ENCODE results near the gene TBC1D5. TPM values are rescaled to one million over a fixed set of nuclear protein-coding genes. Genes with fewer than 3 reads are reported as not detected.

The TBC1D5 gene
- total RNA-seq, 1 experiment from 2014 or later, result 33.9 TPM

GRCh38 chr3:17629400-17629799 is 113.0 kb downstream of the TBC1D5 start:
- intact Hi-C loops (cut with micrococcal nuclease), result no loop called here
- no peak overlapping the region for H3K9ac ChIP-seq (ENCODE audit: low read length)
- TF ChIP-seq REST (IDR thresholded peaks at IDR 0.05; ENCODE audit: low read depth) (no peak), POLR2A (IDR thresholded peaks at IDR 0.05; ENCODE audit: borderline replicate concordance, extremely low read depth, insufficient read depth, insufficient read length) (no peak), MAX (IDR thresholded peaks at IDR 0.05) (no peak), JUND (IDR thresholded peaks at IDR 0.05) (no peak)
- H3K9me3 ChIP-seq (ENCODE audit: control insufficient read depth in 1 of 2, insufficient read depth in 1 of 2, low read depth in 1 of 2, low read length in 2 of 2), result no peaks in the 10 kb centered on the region
- H3K4me1 ChIP-seq (ENCODE audit: control insufficient read depth in 1 of 2, insufficient read depth in 2 of 2, low read length in 2 of 2), result peaks cover 12 to 30% of the 10 kb centered on the region in 2 experiments
- ChIA-PET POLR2A (interaction anchor here (1.3 kb wide), 1 partner anchor 113 kb away, joined by 3 read pairs; the partner anchor contains the start of gene TBC1D5), RAD21 (ENCODE audit: low non-redundant PET in 1 of 2, low total read pairs in 2 of 2, uncharacterized antibody in 2 of 2, unreplicated experiment in 2 of 2) (no interaction called here), CTCF (interaction anchor here (2.6 kb wide), 1 partner anchor 16 kb away, joined by 12 read pairs; no protein-coding TSS in a partner anchor)
- no peak overlapping the region for H3K27ac ChIP-seq (ENCODE audit: low read depth, low read length)
- no peak overlapping the region for H3K4me2 ChIP-seq (ENCODE audit: low read length)
- no peak overlapping the region for H2AFZ ChIP-seq (ENCODE audit: low read depth, low read length, poor library complexity, severe bottlenecking)
- H3K4me3 ChIP-seq (replicated peaks in 1 of 2; ENCODE audit: low read depth in 1 of 2, low read length in 2 of 2), result no peak overlapping the region
- 0 out of 2 replicates have a peak, but pooled peaks cover 4% of the 10 kb centered on the region for H4K20me1 ChIP-seq (ENCODE audit: insufficient read depth)
- ATAC-seq, result no peak
- BruUV-seq (replicated peaks), result no TSS peak
- no peaks in the 10 kb centered on the region for H3K36me3 ChIP-seq (ENCODE audit: control insufficient read depth in 1 of 2, insufficient read depth in 2 of 2, low read length in 2 of 2)
- H3K79me2 ChIP-seq (ENCODE audit: insufficient read depth, low read length), result peaks cover 19% of the 10 kb centered on the region
- no peaks in the 10 kb centered on the region for H3K27me3 ChIP-seq (ENCODE audit: insufficient read depth, low read length)
- H3K9me2 ChIP-seq (ENCODE audit: insufficient read depth), result no peaks in the 10 kb centered on the region
- DNase-seq (ENCODE audit: low read depth, low spot score), result no peak

- POLR2A ChIA-PET, result no interaction called here
- Histone ChIP-seq H4K20me1 (ENCODE audit: insufficient read depth) (0 out of 2 replicates have a peak, but pooled peaks cover 4% of the 10 kb centered on the region), H2AFZ (ENCODE audit: low read depth, low read length, poor library complexity, severe bottlenecking) (no peak overlapping the region), H3K9ac (ENCODE audit: low read length) (no peak overlapping the region), H3K36me3 (ENCODE audit: control insufficient read depth in 1 of 2, insufficient read depth in 2 of 2, low read length in 2 of 2) (no peaks in the 10 kb centered on the region), H3K4me1 (ENCODE audit: control insufficient read depth in 1 of 2, insufficient read depth in 2 of 2, low read length in 2 of 2) (peaks cover 0 to 1% of the 10 kb centered on the region in 2 experiments; a peak in 2 of 4 replicates), H3K9me3 (ENCODE audit: control insufficient read depth in 1 of 2, insufficient read depth in 1 of 2, low read depth in 1 of 2, low read length in 2 of 2) (no peaks in the 10 kb centered on the region), H3K4me2 (ENCODE audit: low read length) (no peak overlapping the region), H3K27ac (ENCODE audit: low read depth, low read length) (no peak overlapping the region), H3K9me2 (ENCODE audit: insufficient read depth) (no peaks in the 10 kb centered on the region), H3K27me3 (ENCODE audit: insufficient read depth, low read length) (no peaks in the 10 kb centered on the region), H3K79me2 (ENCODE audit: insufficient read depth, low read length) (peaks cover 9% of the 10 kb centered on the region), H3K4me3 (replicated peaks in 1 of 2; ENCODE audit: low read depth in 1 of 2, low read length in 2 of 2) (no peak overlapping the region)
- no peak for DNase-seq (ENCODE audit: low read depth, low spot score)
- RAD21 ChIA-PET (ENCODE audit: low non-redundant PET in 1 of 2, low total read pairs in 2 of 2, uncharacterized antibody in 2 of 2, unreplicated experiment in 2 of 2), result no interaction called here
- intact Hi-C loops (cut with micrococcal nuclease), result no loop called here
- BruUV-seq (replicated peaks), result no TSS peak
- CTCF ChIA-PET, result no interaction called here
- TF ChIP-seq CEBPB (IDR thresholded peaks at IDR 0.05; ENCODE audit: low read depth) (no peak), YY1 (IDR thresholded peaks at IDR 0.05; ENCODE audit: extremely low read depth, insufficient replicate concordance, low read depth, low read length) (no peak), JUND (IDR thresholded peaks at IDR 0.05) (no peak), REST (IDR thresholded peaks at IDR 0.05; ENCODE audit: low read depth) (no peak), CBX3 (IDR thresholded peaks at IDR 0.05; ENCODE audit: low read depth) (no peak), EZH2phosphoT487 (IDR thresholded peaks at IDR 0.05; ENCODE audit: borderline replicate concordance) (no peak), POLR2AphosphoS5 (IDR thresholded peaks at IDR 0.05; ENCODE audit: low read depth, low read length) (no peak), SRF (IDR thresholded peaks at IDR 0.05; ENCODE audit: low read depth) (no peak)
- no peak for ATAC-seq
Measured at GRCh38 chr3:17626395-17626794, 116.0 kb downstream of the TBC1D5 start.

Measured in HCT116 (cell line).